Cerebellar nuclear complex (tissue), 1 donor: ENCODE data around the gene SLC4A2.
"Not testable (repeated sequence)": the region's sequence is repeated elsewhere in the genome, so short reads cannot be mapped to it uniquely, and the experiment has no call there.

ENCODE experiments used
- DNase-seq, 2 experiments: peaks; one replicate each; lab custom pipeline; 2025; lab: John Stamatoyannopoulos, UW

SLC4A2 gene, protein sequence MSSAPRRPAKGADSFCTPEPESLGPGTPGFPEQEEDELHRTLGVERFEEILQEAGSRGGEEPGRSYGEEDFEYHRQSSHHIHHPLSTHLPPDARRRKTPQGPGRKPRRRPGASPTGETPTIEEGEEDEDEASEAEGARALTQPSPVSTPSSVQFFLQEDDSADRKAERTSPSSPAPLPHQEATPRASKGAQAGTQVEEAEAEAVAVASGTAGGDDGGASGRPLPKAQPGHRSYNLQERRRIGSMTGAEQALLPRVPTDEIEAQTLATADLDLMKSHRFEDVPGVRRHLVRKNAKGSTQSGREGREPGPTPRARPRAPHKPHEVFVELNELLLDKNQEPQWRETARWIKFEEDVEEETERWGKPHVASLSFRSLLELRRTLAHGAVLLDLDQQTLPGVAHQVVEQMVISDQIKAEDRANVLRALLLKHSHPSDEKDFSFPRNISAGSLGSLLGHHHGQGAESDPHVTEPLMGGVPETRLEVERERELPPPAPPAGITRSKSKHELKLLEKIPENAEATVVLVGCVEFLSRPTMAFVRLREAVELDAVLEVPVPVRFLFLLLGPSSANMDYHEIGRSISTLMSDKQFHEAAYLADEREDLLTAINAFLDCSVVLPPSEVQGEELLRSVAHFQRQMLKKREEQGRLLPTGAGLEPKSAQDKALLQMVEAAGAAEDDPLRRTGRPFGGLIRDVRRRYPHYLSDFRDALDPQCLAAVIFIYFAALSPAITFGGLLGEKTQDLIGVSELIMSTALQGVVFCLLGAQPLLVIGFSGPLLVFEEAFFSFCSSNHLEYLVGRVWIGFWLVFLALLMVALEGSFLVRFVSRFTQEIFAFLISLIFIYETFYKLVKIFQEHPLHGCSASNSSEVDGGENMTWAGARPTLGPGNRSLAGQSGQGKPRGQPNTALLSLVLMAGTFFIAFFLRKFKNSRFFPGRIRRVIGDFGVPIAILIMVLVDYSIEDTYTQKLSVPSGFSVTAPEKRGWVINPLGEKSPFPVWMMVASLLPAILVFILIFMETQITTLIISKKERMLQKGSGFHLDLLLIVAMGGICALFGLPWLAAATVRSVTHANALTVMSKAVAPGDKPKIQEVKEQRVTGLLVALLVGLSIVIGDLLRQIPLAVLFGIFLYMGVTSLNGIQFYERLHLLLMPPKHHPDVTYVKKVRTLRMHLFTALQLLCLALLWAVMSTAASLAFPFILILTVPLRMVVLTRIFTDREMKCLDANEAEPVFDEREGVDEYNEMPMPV

GRCh38 chr7:151059367-151060112 is at the start of gene SLC4A2:
TSS of gene SLC4A2 (plus strand) at chr7:151059589. CDS start at chr7:151061988, 2,399 bp downstream.
- DNase-seq: no peak

DNA sequence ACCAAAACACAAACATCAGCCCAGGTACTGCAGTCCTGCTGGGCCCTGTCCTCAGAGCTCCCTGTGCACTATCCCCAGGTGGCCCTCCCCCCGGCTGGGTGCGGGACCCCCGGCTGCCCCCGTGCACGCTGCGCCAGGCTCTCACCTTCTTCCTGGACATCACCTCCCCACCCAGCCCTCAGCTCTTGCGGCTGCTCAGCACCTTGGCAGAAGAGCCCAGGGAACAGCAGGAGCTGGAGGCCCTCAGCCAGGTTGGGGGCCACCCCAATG is 49.4 kb upstream of the SLC4A2 start:
- DNase-seq: no peak

- no peak for DNase-seq
Observed at GRCh38 chr7:151010307-151011096, 48.9 kb upstream of the SLC4A2 start.

DNA sequence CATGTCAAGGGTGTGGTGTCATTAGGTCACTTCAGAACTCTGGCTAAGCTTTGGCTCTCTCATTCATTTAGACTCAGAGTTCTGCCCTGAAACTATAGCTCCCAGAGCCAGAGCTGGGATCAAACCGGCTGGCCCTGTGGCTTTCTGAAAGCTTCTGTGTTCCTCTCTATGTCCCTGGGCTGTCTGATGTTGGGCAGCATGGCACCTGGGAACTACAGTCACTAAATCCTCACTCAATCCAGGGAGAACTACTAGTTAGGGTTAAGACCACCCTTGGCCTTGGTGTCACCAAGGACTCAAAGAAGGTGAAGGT is 48.3 kb upstream of the SLC4A2 start:
- DNase-seq: no peak

DNA sequence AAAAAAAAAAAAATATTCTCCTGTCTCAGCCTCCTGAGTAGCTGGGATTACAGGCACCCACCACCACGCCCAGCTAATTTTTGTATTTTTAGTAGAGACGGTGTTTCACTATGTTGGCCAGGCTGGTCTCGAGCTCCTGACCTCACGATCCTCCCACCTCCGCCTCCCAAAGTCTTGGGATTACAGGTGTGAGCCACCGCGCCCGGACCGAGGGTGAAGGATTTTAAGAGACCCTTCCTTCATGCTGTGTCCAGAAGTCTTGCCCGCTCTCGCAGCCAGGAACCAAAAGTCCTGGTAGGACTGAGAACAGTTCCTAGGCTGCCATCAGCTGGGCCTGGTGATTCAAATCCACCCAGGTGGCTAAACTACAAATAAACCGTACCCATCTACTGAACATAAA is 47.8 kb upstream of the SLC4A2 start:
- not testable (repeated sequence) for DNase-seq

DNA sequence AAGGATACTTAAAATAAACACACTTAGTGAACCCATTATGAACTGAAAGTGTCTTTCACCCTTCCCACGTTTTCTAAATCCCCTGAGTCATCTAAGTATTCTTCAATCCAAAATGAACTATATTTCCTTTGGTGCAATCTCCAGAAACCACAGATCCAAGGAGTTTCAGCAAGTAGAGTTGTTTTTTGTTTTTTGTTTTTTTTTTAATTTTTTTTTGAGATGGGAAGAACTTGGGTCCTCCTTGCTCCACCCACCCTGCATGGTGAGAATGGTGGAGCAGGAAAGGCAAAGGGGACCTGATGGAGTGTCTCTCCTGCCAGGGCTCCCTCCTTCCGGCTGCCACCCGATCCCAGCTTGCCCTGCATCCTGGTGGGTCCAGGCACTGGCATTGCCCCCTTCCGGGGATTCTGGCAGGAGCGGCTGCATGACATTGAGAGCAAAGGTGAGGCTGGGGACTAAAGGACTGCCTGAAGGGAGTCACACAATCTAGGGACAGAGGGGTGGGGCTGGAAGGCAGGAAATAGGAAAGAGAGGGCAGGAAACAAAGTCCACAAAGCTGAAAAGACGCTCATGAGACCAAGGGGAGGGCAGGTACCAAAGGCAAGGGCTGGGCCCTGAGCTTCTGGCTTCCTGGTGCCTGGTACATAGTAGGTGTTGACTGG is 47.2 kb upstream of the SLC4A2 start:
- no peak for DNase-seq

DNA sequence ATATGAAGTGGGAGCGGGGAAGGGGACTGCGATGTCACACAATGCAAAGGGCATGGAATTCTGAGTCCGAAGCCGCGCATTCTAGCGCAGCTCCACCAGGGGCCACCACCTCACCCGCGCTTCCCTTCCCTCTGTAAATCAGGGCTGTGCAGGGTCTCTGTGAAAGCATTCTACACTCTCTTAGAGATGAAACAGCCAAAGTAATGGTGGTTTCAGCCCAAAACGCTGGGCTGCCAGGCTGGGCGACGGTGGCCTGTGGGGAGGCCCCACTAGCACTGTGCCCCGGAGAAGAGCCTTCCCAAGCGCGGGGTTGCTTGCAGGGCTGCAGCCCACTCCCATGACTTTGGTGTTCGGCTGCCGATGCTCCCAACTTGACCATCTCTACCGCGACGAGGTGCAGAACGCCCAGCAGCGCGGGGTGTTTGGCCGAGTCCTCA is 46.5 kb upstream of the SLC4A2 start:
- DNase-seq: no peak

- no peak for DNase-seq
Observed at GRCh38 chr7:151013356-151013732, 46.0 kb upstream of the SLC4A2 start.

DNA sequence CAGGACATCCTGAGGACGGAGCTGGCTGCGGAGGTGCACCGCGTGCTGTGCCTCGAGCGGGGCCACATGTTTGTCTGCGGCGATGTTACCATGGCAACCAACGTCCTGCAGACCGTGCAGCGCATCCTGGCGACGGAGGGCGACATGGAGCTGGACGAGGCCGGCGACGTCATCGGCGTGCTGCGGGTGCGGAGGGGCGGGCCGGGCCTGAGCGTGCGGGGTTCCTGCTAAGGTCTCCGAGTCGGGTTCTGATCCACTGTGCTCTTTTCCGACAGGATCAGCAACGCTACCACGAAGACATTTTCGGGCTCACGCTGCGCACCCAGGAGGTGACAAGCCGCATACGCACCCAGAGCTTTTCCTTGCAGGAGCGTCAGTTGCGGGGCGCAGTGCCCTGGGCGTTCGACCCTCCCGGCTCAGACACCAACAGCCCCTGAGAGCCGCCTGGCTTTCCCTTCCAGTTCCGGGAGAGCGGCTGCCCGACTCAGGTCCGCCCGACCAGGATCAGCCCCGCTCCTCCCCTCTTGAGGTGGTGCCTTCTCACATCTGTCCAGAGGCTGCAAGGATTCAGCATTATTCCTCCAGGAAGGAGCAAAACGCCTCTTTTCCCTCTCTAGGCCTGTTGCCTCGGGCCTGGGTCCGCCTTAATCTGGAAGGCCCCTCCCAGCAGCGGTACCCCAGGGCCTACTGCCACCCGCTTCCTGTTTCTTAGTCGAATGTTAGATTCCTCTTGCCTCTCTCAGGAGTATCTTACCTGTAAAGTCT is 45.5 kb upstream of the SLC4A2 start:
- DNase-seq: peak in 1 of 2 experiments; percentile 17

- DNase-seq: no peak
Observed at GRCh38 chr7:151014950-151015349, 44.4 kb upstream of the SLC4A2 start.

- DNase-seq: no peak
Observed at GRCh38 chr7:151015967-151016366, 43.4 kb upstream of the SLC4A2 start.

DNA sequence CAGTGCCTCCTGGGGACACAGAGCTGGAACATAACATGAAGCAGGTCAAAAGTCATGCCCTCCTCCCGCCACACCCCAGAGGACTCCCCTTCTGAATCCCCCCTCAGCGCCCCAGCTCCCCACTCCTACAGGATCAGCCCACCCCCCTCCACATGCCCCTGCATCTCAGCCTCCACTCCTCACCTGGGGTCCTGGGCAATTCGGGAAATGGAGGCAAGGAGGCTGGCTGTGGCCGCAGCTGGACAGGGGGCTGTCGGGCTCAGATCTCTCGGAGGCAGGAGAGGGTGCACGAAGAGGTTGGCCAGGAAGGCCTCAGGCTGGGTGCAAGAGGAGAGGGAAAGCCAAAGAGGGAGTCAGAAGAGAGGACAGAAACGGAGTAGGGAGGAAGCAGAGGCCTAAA is 42.9 kb upstream of the SLC4A2 start:
- DNase-seq: no peak

- DNase-seq: no peak
Observed at GRCh38 chr7:151016942-151017341, 42.4 kb upstream of the SLC4A2 start.

- no peak for DNase-seq
Observed at GRCh38 chr7:151017370-151017952, 41.9 kb upstream of the SLC4A2 start.

DNA sequence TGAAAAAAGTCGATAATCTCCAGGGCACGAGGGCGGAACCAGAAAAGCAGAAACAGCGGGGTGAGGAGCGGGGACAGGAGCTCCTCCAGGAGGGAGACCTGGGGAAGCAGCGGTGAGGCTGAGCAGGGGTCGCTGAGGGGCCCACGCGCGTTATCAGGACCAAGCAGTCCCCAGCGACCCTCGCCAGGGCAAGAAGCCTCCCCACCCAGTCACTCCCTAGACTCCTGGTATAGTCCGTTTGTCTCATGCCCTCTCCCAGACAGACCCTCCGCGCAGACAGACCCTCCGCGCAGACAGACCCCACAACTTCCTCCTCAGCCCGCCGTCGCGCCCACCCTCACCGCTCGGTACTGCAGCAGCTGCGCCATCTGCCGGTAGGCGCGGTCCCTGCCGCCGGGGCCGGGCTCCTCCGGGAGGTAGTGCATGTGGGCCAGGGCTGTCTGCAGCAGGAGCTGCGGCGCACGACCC is 41.4 kb upstream of the SLC4A2 start:
- DNase-seq: peak in 1 of 2 experiments; percentile 1

GRCh38 chr7:151018421-151019129 is 40.8 kb upstream of the SLC4A2 start:
- no peak for DNase-seq

- no peak for DNase-seq
Observed at GRCh38 chr7:151019130-151019447, 40.3 kb upstream of the SLC4A2 start.

DNA sequence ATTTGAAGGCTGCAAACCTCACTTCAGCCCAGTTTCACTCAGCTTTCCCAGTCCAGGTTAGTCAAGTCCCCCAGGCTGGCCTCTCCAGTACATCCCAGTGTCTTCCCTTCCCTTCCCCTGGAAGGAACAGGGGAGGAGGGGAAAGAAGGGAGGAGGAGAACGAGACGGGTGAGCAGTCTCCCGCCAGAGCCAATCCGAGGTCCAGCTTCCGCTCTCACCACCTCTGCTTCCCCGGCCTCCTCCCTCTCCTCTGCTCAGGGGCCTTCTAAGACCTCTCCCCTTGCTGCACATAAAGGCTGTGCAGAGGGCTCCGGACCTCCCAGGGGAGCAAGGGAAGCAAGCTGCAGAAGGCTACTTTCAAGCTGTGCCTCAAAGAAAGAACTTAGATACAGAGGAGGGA is 39.2 kb upstream of the SLC4A2 start:
- DNase-seq: no peak

DNA sequence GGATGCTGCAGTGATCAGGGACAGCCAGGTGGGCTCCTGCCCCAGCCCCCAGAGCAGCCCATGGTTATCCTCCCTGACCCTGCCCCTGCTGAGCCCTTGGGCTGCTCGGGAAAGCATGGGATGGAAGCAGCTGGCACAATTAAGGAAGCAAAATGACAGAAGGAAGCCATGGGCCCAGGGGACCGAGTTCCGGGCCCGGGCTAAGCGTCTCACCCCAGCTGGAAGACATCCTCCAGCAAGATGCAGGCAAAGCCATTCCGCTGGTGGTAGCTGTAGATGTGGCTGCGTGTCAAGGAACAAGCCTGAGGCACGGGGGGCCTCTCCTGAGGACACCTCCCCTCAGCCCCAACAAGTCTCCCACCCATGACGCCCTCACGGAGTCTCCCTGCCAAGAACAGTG is 36.2 kb upstream of the SLC4A2 start:
- no peak for DNase-seq
